Uterus (tissue), 2 donors: ENCODE results near the gene BGN.

Source experiments
- POLR2A ChIP-seq, 2 donors: fragments of 450-650 bp; IDR thresholded peaks; one replicate each; pipeline ENCODE4 v1.6.1; 2016; ENCODE audit warnings: antibody characterized with exemption in 2 of 2, mild to moderate bottlenecking in 1 of 2, moderate library complexity in 1 of 2
- TF ChIP-seq, protein P1 (sequence below), 4 experiments: fragments of 200-600 bp in 2 of 4; fragments of 450-650 bp in 2 of 4; sonication (generic) in 2 of 4; IDR thresholded peaks; one replicate each; pipeline ENCODE4 v1.5.1; 2016 to 2019; ENCODE audit warnings: antibody characterized with exemption in 4 of 4, mild to moderate bottlenecking in 2 of 4, moderate library complexity in 1 of 4

DNA sequence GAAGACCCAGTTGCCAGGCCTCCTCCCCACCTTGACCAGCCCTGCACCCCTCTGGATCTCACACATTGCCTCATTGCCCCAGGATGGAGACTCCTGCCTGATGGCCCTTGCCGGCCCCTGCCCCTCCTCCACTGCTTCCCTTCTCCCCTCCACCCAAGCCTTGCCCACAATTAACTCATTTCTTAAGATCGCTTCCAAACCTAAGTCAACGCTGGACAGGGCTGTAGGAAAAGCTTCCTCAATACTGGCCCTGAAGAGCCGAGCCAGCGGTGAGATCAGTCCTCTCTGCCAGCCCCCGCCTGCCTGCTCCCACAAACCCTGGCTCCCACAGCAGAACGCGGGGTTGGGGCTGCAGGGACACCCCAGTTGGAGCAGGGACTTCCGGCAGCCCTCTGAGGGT lies 16.9 kb upstream of the BGN start:
- TF ChIP-seq, protein P1, sequence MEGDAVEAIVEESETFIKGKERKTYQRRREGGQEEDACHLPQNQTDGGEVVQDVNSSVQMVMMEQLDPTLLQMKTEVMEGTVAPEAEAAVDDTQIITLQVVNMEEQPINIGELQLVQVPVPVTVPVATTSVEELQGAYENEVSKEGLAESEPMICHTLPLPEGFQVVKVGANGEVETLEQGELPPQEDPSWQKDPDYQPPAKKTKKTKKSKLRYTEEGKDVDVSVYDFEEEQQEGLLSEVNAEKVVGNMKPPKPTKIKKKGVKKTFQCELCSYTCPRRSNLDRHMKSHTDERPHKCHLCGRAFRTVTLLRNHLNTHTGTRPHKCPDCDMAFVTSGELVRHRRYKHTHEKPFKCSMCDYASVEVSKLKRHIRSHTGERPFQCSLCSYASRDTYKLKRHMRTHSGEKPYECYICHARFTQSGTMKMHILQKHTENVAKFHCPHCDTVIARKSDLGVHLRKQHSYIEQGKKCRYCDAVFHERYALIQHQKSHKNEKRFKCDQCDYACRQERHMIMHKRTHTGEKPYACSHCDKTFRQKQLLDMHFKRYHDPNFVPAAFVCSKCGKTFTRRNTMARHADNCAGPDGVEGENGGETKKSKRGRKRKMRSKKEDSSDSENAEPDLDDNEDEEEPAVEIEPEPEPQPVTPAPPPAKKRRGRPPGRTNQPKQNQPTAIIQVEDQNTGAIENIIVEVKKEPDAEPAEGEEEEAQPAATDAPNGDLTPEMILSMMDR (IDR thresholded peaks at IDR 0.05) = no peak
- no peak for TF ChIP-seq POLR2A (IDR thresholded peaks at IDR 0.05)
